DOHH2 (cell line): ENCODE measurements around the gene MRPL51.
"Not testable (repeated sequence)": the region's sequence is repeated elsewhere in the genome, so short reads cannot be mapped to it uniquely, and the experiment has no call there.

ENCODE experiments used
- EZH2phosphoT487 ChIP-seq: fragments of 200-600 bp; sonication (generic); IDR thresholded peaks from 2 replicates; pipeline ENCODE4 v1.6.1; 2017; ENCODE audit warnings: borderline replicate concordance, mild to moderate bottlenecking, antibody characterized with exemption, low read length, moderate library complexity, mixed read lengths
- TF ChIP-seq, protein P1 (sequence below): fragments of 200-600 bp; sonication (generic); IDR thresholded peaks from one replicate; pipeline ENCODE4 v1.5.1; 2014; ENCODE audit warnings: antibody characterized with exemption, mild to moderate bottlenecking, low read depth, low read length; ENCODE audit not compliant: poor library complexity, severe bottlenecking

DNA sequence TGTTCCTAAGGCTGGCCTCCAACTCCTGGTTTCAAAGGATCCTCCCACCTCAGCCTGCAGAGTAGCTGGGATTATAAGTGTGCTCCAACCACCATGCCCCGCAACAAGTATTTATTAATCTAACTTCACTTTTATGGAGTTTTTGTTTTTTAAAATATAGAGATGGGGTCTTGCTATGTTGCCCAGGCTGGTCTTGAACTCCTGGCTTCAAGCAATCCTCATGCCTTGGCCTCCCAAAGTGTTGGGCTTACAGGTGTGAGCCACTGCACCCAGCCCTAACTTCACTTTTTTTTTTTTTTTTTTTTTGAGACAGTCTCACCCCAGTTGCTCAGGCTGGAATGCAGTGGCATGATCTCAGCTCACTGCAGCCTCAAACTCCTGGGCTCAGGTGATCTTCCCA is 2.4 kb downstream of the MRPL51 start:
- TF ChIP-seq, protein P1, sequence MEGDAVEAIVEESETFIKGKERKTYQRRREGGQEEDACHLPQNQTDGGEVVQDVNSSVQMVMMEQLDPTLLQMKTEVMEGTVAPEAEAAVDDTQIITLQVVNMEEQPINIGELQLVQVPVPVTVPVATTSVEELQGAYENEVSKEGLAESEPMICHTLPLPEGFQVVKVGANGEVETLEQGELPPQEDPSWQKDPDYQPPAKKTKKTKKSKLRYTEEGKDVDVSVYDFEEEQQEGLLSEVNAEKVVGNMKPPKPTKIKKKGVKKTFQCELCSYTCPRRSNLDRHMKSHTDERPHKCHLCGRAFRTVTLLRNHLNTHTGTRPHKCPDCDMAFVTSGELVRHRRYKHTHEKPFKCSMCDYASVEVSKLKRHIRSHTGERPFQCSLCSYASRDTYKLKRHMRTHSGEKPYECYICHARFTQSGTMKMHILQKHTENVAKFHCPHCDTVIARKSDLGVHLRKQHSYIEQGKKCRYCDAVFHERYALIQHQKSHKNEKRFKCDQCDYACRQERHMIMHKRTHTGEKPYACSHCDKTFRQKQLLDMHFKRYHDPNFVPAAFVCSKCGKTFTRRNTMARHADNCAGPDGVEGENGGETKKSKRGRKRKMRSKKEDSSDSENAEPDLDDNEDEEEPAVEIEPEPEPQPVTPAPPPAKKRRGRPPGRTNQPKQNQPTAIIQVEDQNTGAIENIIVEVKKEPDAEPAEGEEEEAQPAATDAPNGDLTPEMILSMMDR, result not testable (repeated sequence)
- TF ChIP-seq EZH2phosphoT487, result not testable (repeated sequence)
